DMS 273 (cell line): ENCODE measurements around the gene PRB2.
A peak's percentile ranks its signal among the peaks of the same experiment; 100 is the strongest.
"Not testable (repeated sequence)": the region's sequence is repeated elsewhere in the genome, so short reads cannot be mapped to it uniquely, and the experiment has no call there.

Experiments
- DNase-seq: peaks from one replicate; lab custom pipeline; 2025; ENCODE audit not compliant: unreplicated experiment; lab: John Stamatoyannopoulos, UW

Gene PRB2

GRCh38 chr12:11395467-11395866, at the start of gene PRB2:
Gene PRB2 (minus strand): TSS chr12:11395567. CDS start chr12:11395529, 38 bp downstream.
- DNase-seq: not testable (repeated sequence)

DNA sequence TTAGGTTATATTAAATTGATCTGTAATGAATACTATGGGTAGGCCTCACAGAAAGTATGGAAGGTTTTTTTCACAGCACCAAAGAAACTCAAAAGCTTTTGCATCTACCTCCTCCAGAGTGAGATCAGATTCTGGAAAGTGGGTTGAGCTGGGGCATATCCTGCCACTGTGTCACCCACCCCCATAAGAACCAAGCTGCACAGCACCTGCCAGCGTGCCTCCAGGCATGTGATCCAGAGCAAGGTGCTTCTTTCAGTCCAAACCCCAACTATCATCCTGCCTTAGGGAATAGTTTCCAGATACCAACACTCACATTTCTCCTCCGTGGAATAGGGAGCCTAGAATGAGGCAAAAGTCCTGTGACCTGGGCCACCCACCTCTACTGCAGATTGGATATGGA, 42.6 kb upstream of the PRB2 start:
- no peak for DNase-seq

DNA sequence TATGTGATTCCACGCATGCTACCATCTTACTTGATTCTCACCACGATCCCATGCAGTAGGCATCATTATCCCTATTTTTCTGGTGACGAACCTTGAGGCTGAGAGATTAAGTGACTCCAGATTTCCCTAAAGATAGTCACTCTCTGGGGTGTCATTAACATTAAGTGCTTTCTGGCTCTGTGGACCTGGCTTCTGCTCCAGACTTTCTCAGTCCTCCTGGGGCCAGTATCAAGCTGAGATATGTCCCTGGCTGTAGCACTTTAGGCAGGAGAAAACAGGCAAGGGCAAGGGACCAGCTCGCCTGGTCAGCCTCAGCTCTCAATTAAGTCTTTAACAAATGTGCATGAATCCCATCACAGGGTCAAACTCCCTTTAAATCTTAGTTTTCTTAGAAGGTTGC, 38.3 kb upstream of the PRB2 start:
- DNase-seq: no peak

DNA sequence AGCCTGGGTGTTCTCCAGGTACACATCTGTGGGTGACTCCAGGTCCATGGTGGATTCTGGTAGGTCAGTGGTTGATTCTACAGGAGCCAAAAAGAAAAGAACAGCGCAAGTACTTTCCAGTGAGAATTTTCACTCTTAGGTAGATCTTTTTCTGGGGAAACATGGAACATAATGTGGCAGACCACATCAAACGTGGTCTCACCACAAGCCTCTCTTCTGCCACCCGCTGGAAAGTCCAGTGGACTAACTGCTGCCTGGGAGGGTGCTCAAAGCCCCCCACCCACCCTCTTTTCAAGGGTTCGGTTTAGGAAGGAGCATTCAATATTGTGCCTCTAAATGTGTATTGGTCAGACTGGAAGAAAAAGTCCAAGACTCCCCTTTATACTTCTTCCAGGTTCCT, 36.1 kb upstream of the PRB2 start:
- DNase-seq: no peak

- DNase-seq: no peak
These were observed 32.0 kb upstream of the PRB2 start for GRCh38 chr12:11427341-11427740.

DNA sequence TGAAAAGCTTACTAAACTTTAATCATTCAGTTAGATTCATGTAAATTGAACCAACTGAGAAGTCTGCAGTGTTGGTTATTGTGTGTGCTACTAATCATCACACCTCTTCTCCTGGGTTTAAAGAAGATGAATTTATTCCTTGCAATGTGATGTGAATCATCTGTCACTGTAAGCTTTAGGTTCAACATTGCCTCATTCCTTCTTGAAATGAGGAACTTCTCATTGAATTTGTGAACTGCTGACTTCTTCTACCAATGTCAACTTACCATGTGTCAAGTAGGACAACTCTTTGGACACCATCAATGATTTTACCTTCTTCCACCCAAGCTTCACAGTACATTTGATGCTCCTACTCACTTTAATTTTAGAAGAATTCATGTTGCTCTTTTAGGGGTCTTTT, 17.4 kb upstream of the PRB2 start:
- no peak for DNase-seq

DNA sequence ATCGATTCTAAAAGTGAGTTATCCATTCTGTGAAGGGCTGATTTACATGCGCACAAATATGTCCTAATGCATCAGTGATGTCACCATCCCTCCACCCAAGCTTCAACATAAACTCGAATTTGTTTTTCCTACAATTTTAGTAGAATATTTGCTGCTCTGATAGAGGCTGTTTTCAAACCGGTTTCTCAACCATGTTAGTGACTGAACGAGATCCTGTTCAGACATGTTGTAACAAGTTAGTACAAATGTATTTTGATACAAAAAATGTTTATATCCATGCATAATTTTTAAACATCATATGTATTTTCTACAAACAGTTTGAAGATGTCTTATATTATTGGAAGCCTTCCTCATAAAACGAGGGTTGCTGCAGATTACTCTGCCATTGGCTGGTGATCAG, 12.7 kb upstream of the PRB2 start:
- DNase-seq: no peak

GRCh38 chr12:11397366-11397765, 2.0 kb upstream of the PRB2 start:
- DNase-seq: no peak

DNA sequence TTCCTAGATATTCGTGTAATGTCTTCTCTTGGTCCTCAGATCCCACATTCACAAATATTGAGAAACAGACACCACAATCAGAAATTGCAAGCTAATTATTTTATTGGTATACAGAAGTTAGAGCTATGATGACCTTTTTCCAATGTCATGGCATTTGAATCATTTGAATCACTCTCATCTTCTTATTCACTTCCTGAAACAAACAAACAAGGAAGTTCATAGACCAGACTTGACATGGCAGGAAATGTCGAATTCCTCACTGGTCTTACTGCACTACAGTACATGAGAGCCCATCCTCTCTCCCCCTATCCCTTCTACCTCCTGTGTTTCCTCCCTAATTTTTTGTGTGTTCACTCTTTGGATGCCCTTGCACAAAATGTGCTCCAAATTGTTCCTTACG, 3.9 kb downstream of the PRB2 start:
- DNase-seq: not testable (repeated sequence)

DNA sequence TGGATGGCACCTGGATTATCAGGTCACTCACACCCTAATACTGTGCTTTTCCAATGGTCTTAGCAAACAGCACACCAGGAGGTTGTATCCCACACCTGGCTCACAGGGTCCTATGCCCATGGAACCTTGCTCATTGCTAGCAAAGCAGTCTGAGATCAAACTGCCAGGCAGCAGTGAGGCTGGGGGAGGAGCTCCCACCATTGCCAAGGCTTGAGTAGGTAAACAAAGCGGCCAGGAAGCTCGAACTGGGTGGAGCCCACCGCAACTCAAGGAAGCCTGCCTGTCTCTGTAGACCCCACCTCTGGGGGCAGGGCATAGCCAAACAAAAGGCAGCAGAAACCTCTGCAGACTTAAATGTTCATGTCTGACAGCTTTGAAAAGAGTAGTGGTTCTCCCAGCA, 17.9 kb downstream of the PRB2 start:
- not testable (repeated sequence) for DNase-seq

DNA sequence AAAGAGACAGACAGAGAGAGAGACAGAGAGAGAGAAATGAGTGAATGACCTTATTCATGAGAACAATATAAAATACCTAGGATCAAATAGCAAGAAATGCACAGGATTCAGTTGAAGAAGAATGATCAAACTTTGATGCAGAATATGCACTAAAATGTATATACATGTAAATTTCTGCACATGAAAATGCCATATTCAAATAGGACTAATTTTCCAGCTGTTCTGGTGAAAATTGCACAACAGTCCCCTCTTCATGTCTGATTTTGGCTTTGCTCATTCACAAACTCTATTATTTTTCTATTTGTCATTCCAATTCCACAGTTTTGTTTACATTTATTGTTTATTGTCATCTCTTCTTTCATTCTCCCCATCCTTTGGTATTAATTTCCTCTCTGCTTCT, 34.2 kb downstream of the PRB2 start:
- no peak for DNase-seq

GRCh38 chr12:11360205-11360883, 35.0 kb downstream of the PRB2 start:
- not testable (repeated sequence) for DNase-seq

DNA sequence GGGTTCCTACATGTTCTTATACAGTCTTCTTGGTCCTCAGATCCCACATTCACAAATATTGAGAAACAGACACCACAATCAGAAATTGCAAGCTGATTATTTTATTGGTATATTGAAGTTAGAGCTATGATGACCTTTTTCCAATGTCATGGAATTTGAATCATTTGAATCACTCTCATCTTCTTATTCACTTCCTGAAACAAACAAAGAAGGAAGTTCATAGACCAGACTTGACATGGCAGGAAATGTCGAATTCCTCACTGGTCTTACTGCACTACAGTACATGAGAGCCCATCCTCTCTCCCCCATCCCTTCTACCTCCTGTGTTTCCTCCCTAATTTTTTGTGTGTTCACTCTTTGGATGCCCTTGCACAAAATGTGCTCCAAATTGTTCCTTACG, 43.6 kb downstream of the PRB2 start:
- DNase-seq: not testable (repeated sequence)

- DNase-seq: no peak
These were observed 46.9 kb downstream of the PRB2 start for GRCh38 chr12:11348439-11348838.

- DNase-seq: peak; percentile 4
These were observed 47.6 kb downstream of the PRB2 start for GRCh38 chr12:11347810-11348209.

DNA sequence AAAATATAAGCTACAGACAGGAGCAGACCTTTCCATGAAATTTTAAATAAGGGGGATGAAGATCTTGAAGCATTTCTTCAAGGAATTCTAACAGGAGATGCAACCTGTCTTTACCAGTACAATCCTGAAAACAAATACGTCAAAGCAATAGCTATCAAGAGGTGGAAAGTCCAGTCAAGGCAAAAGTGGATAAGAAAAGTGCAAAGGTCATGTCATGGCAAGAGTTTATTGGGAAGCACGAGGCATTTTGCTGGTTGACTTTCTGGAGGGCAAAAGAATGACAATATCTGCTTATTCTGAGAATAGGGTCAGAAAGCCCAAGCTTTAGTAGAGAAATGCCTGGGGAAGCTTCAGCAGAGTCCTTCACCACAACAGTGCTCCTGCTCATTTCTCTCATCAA, 50.9 kb downstream of the PRB2 start:
- no peak for DNase-seq
